ENCODE measurements around the gene GPR3. TPM values are rescaled to one million over a fixed set of nuclear protein-coding genes. Genes with fewer than 3 reads are reported as not detected.
A peak's percentile ranks its signal among the peaks of the same experiment; 100 is the strongest.
"Not testable (repeated sequence)": the region's sequence is repeated elsewhere in the genome, so short reads cannot be mapped to it uniquely, and the experiment has no call there.

GPR3 gene
- total RNA-seq, 1 donor from 2014 or later, result 0.74 TPM

GRCh38 chr1:27406362-27406680, 13.9 kb downstream of the GPR3 start:
- no peaks in the 10 kb centered on the region for H3K27me3 ChIP-seq
- no peaks in the 10 kb centered on the region for H3K9me3 ChIP-seq
- H3K36me3 ChIP-seq, result peaks cover 0 to 49% of the 10 kb centered on the region in 2 donors
- no peak overlapping the region for H3K4me3 ChIP-seq
- no peak for TF ChIP-seq POLR2AphosphoS5 (IDR thresholded peaks at IDR 0.05; ENCODE audit: insufficient read depth in 1 of 2, low read depth in 1 of 2)
- TF ChIP-seq CTCF (IDR thresholded peaks at IDR 0.05), result no peak
- no peak for TF ChIP-seq POLR2A (IDR thresholded peaks at IDR 0.05)
- intact Hi-C loops (cut with DNase I), result loop anchor here (5.0 kb wide), 1 partner anchor 81 kb away; no protein-coding TSS in a partner anchor
- H3K4me1 ChIP-seq, result peaks cover 60% of the 10 kb centered on the region
- no peak for DNase-seq (ENCODE audit: extremely low spot score in 2 of 2)
- peak overlapping the region; percentile 68 for H3K27ac ChIP-seq

- H3K27me3 ChIP-seq; H3K9me3 ChIP-seq; H3K4me3 ChIP-seq; DNase-seq (ENCODE audit: extremely low spot score in 2 of 2): not testable (repeated sequence)
- Histone ChIP-seq H3K4me1 (peaks cover 55% of the 10 kb centered on the region), H3K27ac (peak overlapping the region; percentile 68), H3K36me3 (peaks cover 0 to 54% of the 10 kb centered on the region in 2 donors)
- intact Hi-C loops (cut with DNase I), result loop anchor here (5.0 kb wide), 1 partner anchor 81 kb away; no protein-coding TSS in a partner anchor
These were observed 14.4 kb downstream of the GPR3 start for GRCh38 chr1:27406791-27407190.

DNA sequence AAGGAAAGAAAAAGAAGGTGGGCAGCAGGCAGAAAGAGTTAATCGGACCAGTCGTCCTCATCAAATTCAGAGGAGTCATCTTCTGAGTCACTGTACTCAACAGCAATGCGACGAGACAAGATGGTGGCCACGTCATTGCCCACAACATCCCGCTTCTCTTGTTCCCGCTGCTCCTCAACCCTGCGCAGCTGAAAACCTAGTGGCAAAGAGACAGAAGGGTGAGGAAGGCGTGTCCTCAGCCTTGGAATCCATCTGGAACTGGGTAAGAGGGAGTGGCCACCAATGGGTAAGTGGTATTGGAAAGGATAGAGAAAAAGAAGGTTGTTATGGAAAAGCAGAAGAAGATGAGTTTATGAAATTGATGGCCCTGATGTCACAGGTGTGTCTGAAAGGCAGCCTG, 15.7 kb downstream of the GPR3 start:
- H3K36me3 ChIP-seq, result peaks cover 0 to 67% of the 10 kb centered on the region in 2 donors
- no peak for TF ChIP-seq POLR2A (IDR thresholded peaks at IDR 0.05)
- TF ChIP-seq CTCF (IDR thresholded peaks at IDR 0.05), result no peak
- TF ChIP-seq POLR2AphosphoS5 (IDR thresholded peaks at IDR 0.05; ENCODE audit: insufficient read depth in 1 of 2, low read depth in 1 of 2), result no peak
- H3K27me3 ChIP-seq, result no peaks in the 10 kb centered on the region
- intact Hi-C loops (cut with DNase I), result loop anchor here (5.0 kb wide), 1 partner anchor 79 kb away; no protein-coding TSS in a partner anchor
- DNase-seq (ENCODE audit: extremely low spot score in 2 of 2), result no peak
- H3K4me3 ChIP-seq, result no peak overlapping the region
- H3K4me1 ChIP-seq, result peaks cover 41% of the 10 kb centered on the region
- no peaks in the 10 kb centered on the region for H3K9me3 ChIP-seq
- H3K27ac ChIP-seq, result no peak overlapping the region

DNA sequence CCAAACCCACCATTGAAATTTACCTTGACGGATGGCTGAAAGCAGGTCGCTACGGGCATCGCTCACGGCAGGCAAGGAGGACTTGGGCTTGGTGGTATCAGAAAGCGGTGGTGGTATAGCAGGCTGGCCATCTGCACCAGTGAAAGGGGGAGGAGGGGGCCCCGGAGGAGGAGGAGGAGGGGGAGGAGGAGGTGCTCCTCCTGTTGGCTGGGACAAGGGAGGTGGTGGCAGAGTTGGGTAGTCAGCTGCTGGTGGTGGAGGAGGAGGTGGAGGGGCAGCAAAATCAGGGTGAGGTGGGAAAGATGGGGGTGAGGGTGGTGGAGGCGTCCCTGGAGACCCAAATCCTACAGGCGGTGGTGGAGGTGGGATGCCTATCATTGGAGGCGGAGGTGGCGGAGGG, 17.2 kb downstream of the GPR3 start:
- intact Hi-C loops (cut with DNase I), result loop anchor here (5.0 kb wide), 1 partner anchor 78 kb away; no protein-coding TSS in a partner anchor
- H3K9me3 ChIP-seq, result no peaks in the 10 kb centered on the region
- no peak for TF ChIP-seq CTCF (IDR thresholded peaks at IDR 0.05)
- no peak for TF ChIP-seq POLR2A (IDR thresholded peaks at IDR 0.05)
- TF ChIP-seq POLR2AphosphoS5 (IDR thresholded peaks at IDR 0.05; ENCODE audit: insufficient read depth in 1 of 2, low read depth in 1 of 2), result no peak
- H3K27ac ChIP-seq, result no peak overlapping the region
- peaks cover 0 to 82% of the 10 kb centered on the region in 2 donors for H3K36me3 ChIP-seq
- no peak for DNase-seq (ENCODE audit: extremely low spot score in 2 of 2)
- no peaks in the 10 kb centered on the region for H3K27me3 ChIP-seq
- no peak overlapping the region for H3K4me3 ChIP-seq
- peaks cover 26% of the 10 kb centered on the region for H3K4me1 ChIP-seq

DNA sequence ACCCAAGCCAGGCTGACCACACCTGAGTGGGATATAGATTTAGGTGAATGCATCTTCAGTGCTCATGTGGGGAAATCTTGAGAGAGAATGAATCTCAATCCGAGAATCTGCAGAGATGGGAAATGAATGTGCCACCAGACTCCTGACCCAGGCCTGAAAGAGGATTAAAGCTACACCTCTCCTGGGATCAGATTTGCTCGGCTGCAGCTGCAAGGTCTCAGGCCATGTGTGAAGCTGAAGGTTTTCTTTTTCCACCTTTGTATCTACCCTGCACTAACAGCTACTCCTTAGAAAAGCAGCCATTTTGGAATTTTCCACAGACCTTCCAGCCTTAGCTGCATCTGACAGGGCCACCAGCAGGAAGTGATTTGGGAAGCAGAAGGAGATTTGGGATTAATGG, 18.3 kb downstream of the GPR3 start:
- Histone ChIP-seq H3K9me3 (no peaks in the 10 kb centered on the region), H3K27ac (no peak overlapping the region), H3K4me3 (no peak overlapping the region), H3K4me1 (peaks cover 16% of the 10 kb centered on the region), H3K27me3 (no peaks in the 10 kb centered on the region), H3K36me3 (peaks cover 0 to 91% of the 10 kb centered on the region in 2 donors)
- DNase-seq (ENCODE audit: extremely low spot score in 2 of 2), result no peak
- TF ChIP-seq POLR2A (IDR thresholded peaks at IDR 0.05) (no peak), CTCF (IDR thresholded peaks at IDR 0.05) (no peak)
- intact Hi-C loops (cut with DNase I), result no loop called here

GRCh38 chr1:27412502-27412901, 20.1 kb downstream of the GPR3 start:
- Histone ChIP-seq H3K9me3 (no peaks in the 10 kb centered on the region), H3K27ac (no peak overlapping the region), H3K4me3 (no peak overlapping the region), H3K27me3 (no peaks in the 10 kb centered on the region), H3K4me1 (peaks cover 13% of the 10 kb centered on the region), H3K36me3 (peaks cover 0 to 97% of the 10 kb centered on the region in 2 donors)
- TF ChIP-seq POLR2A (IDR thresholded peaks at IDR 0.05), result no peak
- no peak for DNase-seq (ENCODE audit: extremely low spot score in 2 of 2)
- intact Hi-C loops (cut with DNase I), result no loop called here

Measured in vagina (tissue), 2 donors.